HL-60 (cell line): ENCODE results near the gene ATL3.

ENCODE experiments used
- DNase-seq, 2 experiments: peaks; one replicate each; pipeline ENCODE4 v3.0.0-alpha.2; 2010 to 2020; ENCODE audit warnings: low read depth in 1 of 2, low spot score in 1 of 2
- H3K27ac ChIP-seq: fragments of 250-450 bp; sonication (Bioruptor Pico); replicated peaks from 2 replicates; pipeline ENCODE4 v1.5.1; 2020; ENCODE audit warnings: mild to moderate bottlenecking, moderate library complexity
- H3K27me3 ChIP-seq: fragments of 250-450 bp; sonication (Bioruptor Pico); 2 replicates; pipeline ENCODE4 v1.5.1; 2021; ENCODE audit warnings: mild to moderate bottlenecking, moderate library complexity; ENCODE audit not compliant: insufficient read depth, poor library complexity, severe bottlenecking
- H3K4me3 ChIP-seq: replicated peaks from 2 replicates; pipeline ENCODE4 v1.5.1; 2011; ENCODE audit warnings: mild to moderate bottlenecking, control low read depth, low read length; ENCODE audit not compliant: insufficient read depth
- GABPA ChIP-seq: IDR thresholded peaks from 2 replicates; pipeline ENCODE4 v1.6.1; 2012; ENCODE audit warnings: low read depth
- POLR2AphosphoS5 ChIP-seq: IDR thresholded peaks from 2 replicates; pipeline ENCODE4 v1.6.1; 2012; ENCODE audit warnings: low read depth
- REST ChIP-seq: IDR thresholded peaks from 2 replicates; pipeline ENCODE4 v1.6.1; 2012; ENCODE audit warnings: low read depth; ENCODE audit not compliant: insufficient replicate concordance
- SPI1 ChIP-seq: IDR thresholded peaks from 2 replicates; pipeline ENCODE4 v1.6.1; 2012; ENCODE audit warnings: low read depth, mild to moderate bottlenecking, borderline replicate concordance
- TF ChIP-seq, protein P1 (sequence below): IDR thresholded peaks from one replicate; pipeline ENCODE4 v1.5.1; 2011; ENCODE audit warnings: low read length, control low read depth, inconsistent platforms; ENCODE audit not compliant: insufficient read depth

ATL3 gene

DNA sequence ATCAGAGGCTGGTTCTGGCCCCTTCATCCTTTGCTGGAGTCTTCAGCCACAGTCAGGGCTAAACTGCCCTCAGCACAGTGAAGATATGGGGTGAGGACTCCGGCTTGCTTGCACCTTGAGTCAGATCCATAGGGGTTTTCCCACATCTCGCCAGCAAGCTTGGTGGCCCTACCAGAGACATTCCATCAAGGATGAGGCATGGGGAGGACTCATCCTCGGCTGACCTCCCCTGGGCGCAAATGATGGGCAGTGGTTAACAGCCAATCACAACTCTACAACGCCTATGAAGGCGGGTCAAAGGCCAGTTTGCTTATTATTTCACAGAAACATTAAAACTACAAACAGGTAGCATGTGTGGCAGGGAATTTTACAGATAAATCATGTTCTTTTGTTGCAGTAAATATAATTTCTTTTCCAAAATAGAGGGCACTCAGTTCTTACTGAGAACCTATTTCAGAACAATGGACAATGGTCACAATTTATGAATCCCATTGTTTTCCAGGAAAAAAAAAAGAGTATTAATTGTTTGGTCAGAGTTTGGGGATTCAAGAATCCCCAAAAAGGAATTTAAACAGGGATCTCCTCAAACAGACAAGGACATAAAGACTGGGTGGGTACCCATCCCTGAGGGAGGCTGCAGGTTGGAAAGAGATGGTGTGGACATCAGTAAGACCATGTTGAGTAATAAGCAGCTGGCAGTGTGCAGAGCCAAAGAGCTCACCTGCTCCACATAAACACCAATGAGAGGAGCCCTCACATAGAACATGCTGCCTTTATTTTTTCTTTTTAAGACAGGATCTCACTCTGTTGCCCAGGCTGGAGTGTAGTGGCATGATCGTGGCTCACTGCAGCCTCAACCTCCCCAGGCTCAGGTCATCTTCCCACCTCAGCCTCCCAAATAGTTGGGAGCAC, 71.7 kb downstream of the ATL3 start:
- no peaks in the 10 kb centered on the region for H3K27me3 ChIP-seq
- no peak overlapping the region for H3K4me3 ChIP-seq
- TF ChIP-seq REST (no peak), SPI1 (no peak), GABPA (no peak), POLR2AphosphoS5 (no peak)
- TF ChIP-seq, protein P1, sequence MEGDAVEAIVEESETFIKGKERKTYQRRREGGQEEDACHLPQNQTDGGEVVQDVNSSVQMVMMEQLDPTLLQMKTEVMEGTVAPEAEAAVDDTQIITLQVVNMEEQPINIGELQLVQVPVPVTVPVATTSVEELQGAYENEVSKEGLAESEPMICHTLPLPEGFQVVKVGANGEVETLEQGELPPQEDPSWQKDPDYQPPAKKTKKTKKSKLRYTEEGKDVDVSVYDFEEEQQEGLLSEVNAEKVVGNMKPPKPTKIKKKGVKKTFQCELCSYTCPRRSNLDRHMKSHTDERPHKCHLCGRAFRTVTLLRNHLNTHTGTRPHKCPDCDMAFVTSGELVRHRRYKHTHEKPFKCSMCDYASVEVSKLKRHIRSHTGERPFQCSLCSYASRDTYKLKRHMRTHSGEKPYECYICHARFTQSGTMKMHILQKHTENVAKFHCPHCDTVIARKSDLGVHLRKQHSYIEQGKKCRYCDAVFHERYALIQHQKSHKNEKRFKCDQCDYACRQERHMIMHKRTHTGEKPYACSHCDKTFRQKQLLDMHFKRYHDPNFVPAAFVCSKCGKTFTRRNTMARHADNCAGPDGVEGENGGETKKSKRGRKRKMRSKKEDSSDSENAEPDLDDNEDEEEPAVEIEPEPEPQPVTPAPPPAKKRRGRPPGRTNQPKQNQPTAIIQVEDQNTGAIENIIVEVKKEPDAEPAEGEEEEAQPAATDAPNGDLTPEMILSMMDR = no peak
- no peak for DNase-seq
- H3K27ac ChIP-seq = no peak overlapping the region

- no peaks in the 10 kb centered on the region for H3K27me3 ChIP-seq
- DNase-seq = no peak
- no peak for TF ChIP-seq REST
- TF ChIP-seq GABPA = no peak
- TF ChIP-seq POLR2AphosphoS5 = no peak
- TF ChIP-seq, protein P1 = no peak
- no peak overlapping the region for H3K4me3 ChIP-seq
- no peak overlapping the region for H3K27ac ChIP-seq
Observed at GRCh38 chr11:63598556-63598955, 72.6 kb downstream of the ATL3 start.

DNA sequence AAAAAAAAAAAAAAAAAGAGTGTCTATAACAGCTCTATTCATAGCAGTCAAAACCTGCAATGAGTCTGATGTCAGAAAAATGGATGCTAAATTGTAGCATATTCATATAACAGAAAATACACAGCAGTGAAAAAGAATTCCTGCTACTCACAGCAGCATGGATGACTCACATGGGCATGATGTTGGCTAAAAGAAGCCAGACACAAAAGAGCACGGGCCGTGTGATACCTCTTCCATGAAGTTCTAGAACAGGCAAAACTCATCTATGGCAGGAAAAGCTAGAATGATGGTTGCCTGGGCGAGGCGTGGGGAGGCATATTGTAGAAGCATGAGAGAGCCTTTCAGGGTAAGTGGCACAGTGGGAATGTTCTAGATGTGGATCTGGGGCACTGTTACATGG, 75.9 kb downstream of the ATL3 start:
- H3K4me3 ChIP-seq = no peak overlapping the region
- H3K27ac ChIP-seq = no peak overlapping the region
- no peak for TF ChIP-seq GABPA
- no peak for TF ChIP-seq SPI1
- TF ChIP-seq, protein P1 = no peak
- TF ChIP-seq REST = no peak
- no peak for TF ChIP-seq POLR2AphosphoS5
- no peaks in the 10 kb centered on the region for H3K27me3 ChIP-seq
- no peak for DNase-seq
